OCI-LY1 (cell line): ENCODE results near the gene AMY2B.
A peak's percentile ranks its signal among the peaks of the same experiment; 100 is the strongest.

Experiments used
- H2AFZ ChIP-seq: fragments of 200-600 bp; sonication (generic), shearing (Covaris generic); 2 replicates; pipeline ENCODE4 v1.6.0; 2014; ENCODE audit warnings: antibody characterized with exemption, mild to moderate bottlenecking, low read length
- H3F3A ChIP-seq: fragments of 200-600 bp; sonication (generic), shearing (Covaris generic); 2 replicates; pipeline ENCODE4 v1.6.0; 2014; ENCODE audit warnings: mild to moderate bottlenecking, antibody characterized with exemption, low read length, moderate library complexity; ENCODE audit not compliant: insufficient read depth
- H3K27ac ChIP-seq: fragments of 200-600 bp; sonication (generic); 2 replicates; pipeline ENCODE4 v1.5.1; 2014; ENCODE audit warnings: low read length, mixed run types, mild to moderate bottlenecking, low read depth; ENCODE audit not compliant: poor library complexity, severe bottlenecking
- H3K27me3 ChIP-seq: fragments of 200-600 bp; sonication (generic); 2 replicates; pipeline ENCODE4 v1.6.0; 2014; ENCODE audit warnings: antibody characterized with exemption, mild to moderate bottlenecking, low read length, moderate library complexity; ENCODE audit not compliant: insufficient read depth
- H3K36me3 ChIP-seq: fragments of 200-600 bp; sonication (generic); 2 replicates; pipeline ENCODE4 v1.6.1; 2014; ENCODE audit warnings: mild to moderate bottlenecking, antibody characterized with exemption, low read length, moderate library complexity, mixed read lengths; ENCODE audit not compliant: insufficient read depth
- H3K4me1 ChIP-seq: fragments of 200-600 bp; sonication (generic); 2 replicates; pipeline ENCODE4 v1.5.1; 2014; ENCODE audit warnings: mild to moderate bottlenecking, low read length, moderate library complexity; ENCODE audit not compliant: insufficient read depth, severe bottlenecking
- H3K4me2 ChIP-seq: fragments of 200-600 bp; sonication (generic), shearing (Covaris generic); 2 replicates; pipeline ENCODE4 v1.6.1; 2014; ENCODE audit warnings: low read length
- H3K4me3 ChIP-seq: fragments of 200-600 bp; sonication (generic); 2 replicates; pipeline ENCODE4 v1.5.1; 2014; ENCODE audit warnings: low read length, low read depth, mild to moderate bottlenecking, mixed read lengths; ENCODE audit not compliant: poor library complexity, severe bottlenecking
- H3K79me2 ChIP-seq: fragments of 200-600 bp; shearing (Covaris generic); 2 replicates; pipeline ENCODE4 v1.6.1; 2016; ENCODE audit warnings: mixed run types, low read length, mixed read lengths; ENCODE audit not compliant: insufficient read depth
- H3K9ac ChIP-seq: fragments of 200-600 bp; sonication (generic), shearing (Covaris generic); 2 replicates; pipeline ENCODE4 v1.6.1; 2014; ENCODE audit warnings: mild to moderate bottlenecking, low read length, mixed read lengths
- H3K9me2 ChIP-seq: fragments of 200-600 bp; sonication (generic), shearing (Covaris generic); 2 replicates; pipeline ENCODE4 v1.6.1; 2014; ENCODE audit warnings: low read depth, mild to moderate bottlenecking, low read length, mixed read lengths
- H3K9me3 ChIP-seq: fragments of 200-600 bp; shearing (Covaris generic); 2 replicates; pipeline ENCODE4 v1.6.1; 2014; ENCODE audit warnings: low read length, mixed read lengths
- H4K20me1 ChIP-seq: fragments of 200-600 bp; sonication (generic), shearing (Covaris generic); 2 replicates; pipeline ENCODE4 v1.6.0; 2016; ENCODE audit warnings: mild to moderate bottlenecking, low read length; ENCODE audit not compliant: insufficient read depth
- EZH2 ChIP-seq: fragments of 200-600 bp; sonication (generic), shearing (Covaris generic); IDR thresholded peaks from 2 replicates; pipeline ENCODE4 v1.8.0; 2017; ENCODE audit warnings: borderline replicate concordance, mixed run types, mild to moderate bottlenecking, antibody characterized with exemption, low read length, moderate library complexity, mixed read lengths
- TF ChIP-seq, protein P1 (sequence below): fragments of 200-600 bp; sonication (generic), shearing (Covaris generic); IDR thresholded peaks from 2 replicates; pipeline ENCODE4 v1.5.1; 2017; ENCODE audit warnings: mild to moderate bottlenecking, antibody characterized with exemption, low read length, moderate library complexity, mixed read lengths

Gene AMY2B

DNA sequence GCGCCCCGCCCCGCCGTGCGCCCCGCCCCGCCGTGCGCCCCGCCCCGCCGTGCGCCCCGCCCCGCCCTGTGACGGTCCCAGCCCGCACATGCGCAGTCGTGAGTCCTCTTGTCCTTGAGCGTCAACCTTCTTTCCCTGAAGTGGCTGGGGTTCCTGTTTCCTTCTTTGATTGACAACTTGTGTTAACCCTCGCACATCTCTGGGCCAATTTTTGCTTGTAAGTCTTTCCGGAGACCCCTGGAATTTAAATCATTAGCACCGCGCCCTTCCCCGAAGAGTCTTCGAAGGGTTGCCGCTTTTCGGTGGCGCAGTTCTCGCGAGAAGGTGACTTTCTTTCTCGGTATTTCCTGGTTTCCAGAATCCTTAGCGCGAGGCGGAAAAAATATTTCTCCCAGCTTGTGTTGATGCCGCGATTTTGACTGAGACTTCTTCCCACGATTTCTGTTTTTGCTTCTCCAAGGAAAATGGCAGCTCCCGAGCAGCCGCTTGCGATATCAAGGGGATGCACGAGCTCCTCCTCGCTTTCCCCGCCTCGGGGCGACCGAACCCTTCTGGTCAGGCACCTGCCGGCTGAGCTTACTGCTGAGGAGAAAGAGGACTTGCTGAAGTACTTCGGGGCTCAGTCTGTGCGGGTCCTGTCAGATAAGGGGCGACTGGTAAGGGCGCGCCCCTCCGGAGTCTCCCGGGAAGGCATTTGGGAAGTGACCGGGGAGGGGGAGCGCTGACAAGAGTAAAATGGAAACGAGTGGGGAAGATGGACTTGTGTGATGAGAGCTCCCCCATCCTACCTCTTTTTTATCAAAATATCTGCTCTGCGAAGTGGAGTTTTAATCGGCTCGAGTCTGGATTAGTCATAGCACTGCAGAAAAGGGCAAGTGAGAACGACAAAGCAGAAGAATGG lies 45.5 kb upstream of the AMY2B start, which contains the start of gene RNPC3:
RNPC3 (plus strand) TSS at position 93 of the 901 bp plus-strand sequence; CDS start at position 465, 372 bp downstream.
- peaks cover 19% of the 10 kb centered on the region for H3K4me1 ChIP-seq
- no peaks in the 10 kb centered on the region for H3K9me3 ChIP-seq
- no peaks in the 10 kb centered on the region for H3K9me2 ChIP-seq
- peak within 1 kb of the TSS; percentile 85 for H3K4me2 ChIP-seq
- no peaks in the 10 kb centered on the region for H4K20me1 ChIP-seq
- H3K27ac ChIP-seq, result peak within 1 kb of the TSS; percentile 93
- peak within 1 kb of the TSS; percentile 92 for H3K4me3 ChIP-seq
- H3K27me3 ChIP-seq, result no peaks in the 10 kb centered on the region
- H3F3A ChIP-seq, result no peaks in the 10 kb centered on the region
- peaks cover 34% of the 10 kb centered on the region for H3K36me3 ChIP-seq
- peak within 1 kb of the TSS; percentile 92 for H3K9ac ChIP-seq
- TF ChIP-seq EZH2, result no peak
- TF ChIP-seq, protein P1, sequence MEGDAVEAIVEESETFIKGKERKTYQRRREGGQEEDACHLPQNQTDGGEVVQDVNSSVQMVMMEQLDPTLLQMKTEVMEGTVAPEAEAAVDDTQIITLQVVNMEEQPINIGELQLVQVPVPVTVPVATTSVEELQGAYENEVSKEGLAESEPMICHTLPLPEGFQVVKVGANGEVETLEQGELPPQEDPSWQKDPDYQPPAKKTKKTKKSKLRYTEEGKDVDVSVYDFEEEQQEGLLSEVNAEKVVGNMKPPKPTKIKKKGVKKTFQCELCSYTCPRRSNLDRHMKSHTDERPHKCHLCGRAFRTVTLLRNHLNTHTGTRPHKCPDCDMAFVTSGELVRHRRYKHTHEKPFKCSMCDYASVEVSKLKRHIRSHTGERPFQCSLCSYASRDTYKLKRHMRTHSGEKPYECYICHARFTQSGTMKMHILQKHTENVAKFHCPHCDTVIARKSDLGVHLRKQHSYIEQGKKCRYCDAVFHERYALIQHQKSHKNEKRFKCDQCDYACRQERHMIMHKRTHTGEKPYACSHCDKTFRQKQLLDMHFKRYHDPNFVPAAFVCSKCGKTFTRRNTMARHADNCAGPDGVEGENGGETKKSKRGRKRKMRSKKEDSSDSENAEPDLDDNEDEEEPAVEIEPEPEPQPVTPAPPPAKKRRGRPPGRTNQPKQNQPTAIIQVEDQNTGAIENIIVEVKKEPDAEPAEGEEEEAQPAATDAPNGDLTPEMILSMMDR, result peak; percentile 11; the same call in 1 of the 2 replicates
- peaks cover 43% of the 10 kb centered on the region for H3K79me2 ChIP-seq
- H2AFZ ChIP-seq, result peak within 1 kb of the TSS; percentile 57; the same call in 1 of the 2 replicates

- Histone ChIP-seq H2AFZ (no peak overlapping the region), H4K20me1 (no peaks in the 10 kb centered on the region), H3K9ac (peak overlapping the region; percentile 92), H3K4me3 (peak overlapping the region; percentile 92), H3K79me2 (peaks cover 53% of the 10 kb centered on the region), H3K9me3 (no peaks in the 10 kb centered on the region), H3F3A (no peaks in the 10 kb centered on the region), H3K27me3 (no peaks in the 10 kb centered on the region), H3K9me2 (no peaks in the 10 kb centered on the region), H3K36me3 (peaks cover 46% of the 10 kb centered on the region), H3K4me2 (peak overlapping the region; percentile 82), H3K27ac (no peak overlapping the region), H3K4me1 (peaks cover 19% of the 10 kb centered on the region)
- TF ChIP-seq EZH2, result no peak
- TF ChIP-seq, protein P1, result no peak
These were observed 44.1 kb upstream of the AMY2B start for GRCh38 chr1:103527331-103527730.

GRCh38 chr1:103529746-103530145 lies 41.6 kb upstream of the AMY2B start:
- H3K36me3 ChIP-seq, result peaks cover 65% of the 10 kb centered on the region
- H3K4me2 ChIP-seq, result no peak overlapping the region

More at GRCh38 chr1:103529746-103530145, 41.6 kb upstream of the AMY2B start:
- Histone ChIP-seq H3K4me3 (no peak overlapping the region), H3F3A (no peaks in the 10 kb centered on the region), H3K27ac (no peak overlapping the region), H4K20me1 (no peaks in the 10 kb centered on the region), H2AFZ (no peak overlapping the region), H3K79me2 (peaks cover 61% of the 10 kb centered on the region), H3K27me3 (no peaks in the 10 kb centered on the region), H3K9me2 (no peaks in the 10 kb centered on the region), H3K9ac (no peak overlapping the region), H3K9me3 (no peaks in the 10 kb centered on the region), H3K4me1 (peaks cover 19% of the 10 kb centered on the region)
- TF ChIP-seq, protein P1, result no peak
- TF ChIP-seq EZH2, result no peak
